ENCODE results near the gene PLPP7.
"Not testable (repeated sequence)": the region's sequence is repeated elsewhere in the genome, so short reads cannot be mapped to it uniquely, and the experiment has no call there.

The PLPP7 gene

DNA sequence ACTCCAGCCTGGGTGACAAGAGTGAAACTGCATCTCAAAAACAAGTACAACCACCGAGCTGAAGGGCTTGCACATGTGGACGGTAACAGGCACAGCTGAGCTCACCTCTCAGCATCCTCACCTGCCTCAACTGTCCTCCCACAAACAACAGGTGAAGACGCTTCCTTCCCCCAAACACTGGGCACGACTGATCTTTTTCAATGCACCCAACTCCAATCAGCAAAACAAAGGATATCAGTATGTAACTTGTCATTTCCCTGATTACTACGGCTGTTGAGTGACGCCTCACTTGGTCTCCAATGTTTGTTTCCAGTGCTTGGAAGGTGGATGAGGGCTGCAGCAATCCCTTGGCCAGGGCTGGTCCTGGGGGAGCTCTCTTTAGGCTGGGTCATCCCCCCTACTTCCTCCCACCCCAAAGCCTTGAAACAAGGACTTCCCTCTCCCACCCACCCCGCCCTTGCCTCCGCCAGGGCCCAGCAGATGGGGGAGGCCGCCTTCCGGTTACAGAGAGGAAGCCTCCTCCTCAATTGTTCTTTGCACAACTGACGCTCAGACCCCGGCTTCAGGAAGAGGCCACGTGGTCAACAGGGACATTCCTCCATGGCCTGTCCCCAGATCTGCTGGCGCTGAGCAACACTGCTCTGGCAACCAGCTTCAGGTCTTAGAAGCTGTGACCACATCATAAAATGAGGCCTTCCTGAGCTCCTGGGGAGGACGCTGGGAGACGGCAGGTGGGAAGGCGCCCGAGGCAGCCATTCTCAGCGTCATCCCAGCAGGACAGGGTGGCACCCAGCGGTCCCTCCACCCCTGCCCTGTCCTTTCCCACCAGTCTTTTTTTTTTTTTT is 19.1 kb upstream of the PLPP7 start:
- DNase-seq: no peak

DNA sequence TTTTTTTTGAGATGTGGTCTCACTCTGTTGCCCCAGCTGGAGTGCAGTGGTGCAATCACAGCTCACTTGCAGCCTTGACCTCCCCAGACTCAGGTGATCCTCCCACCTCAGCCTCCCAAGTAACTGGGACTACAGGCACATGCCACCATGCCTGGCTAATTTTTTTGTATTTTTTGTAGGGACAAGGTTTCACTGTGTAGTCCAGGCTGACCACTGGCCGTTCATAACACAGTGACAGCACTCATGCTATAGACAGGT is 18.6 kb upstream of the PLPP7 start:
- not testable (repeated sequence) for DNase-seq

DNA sequence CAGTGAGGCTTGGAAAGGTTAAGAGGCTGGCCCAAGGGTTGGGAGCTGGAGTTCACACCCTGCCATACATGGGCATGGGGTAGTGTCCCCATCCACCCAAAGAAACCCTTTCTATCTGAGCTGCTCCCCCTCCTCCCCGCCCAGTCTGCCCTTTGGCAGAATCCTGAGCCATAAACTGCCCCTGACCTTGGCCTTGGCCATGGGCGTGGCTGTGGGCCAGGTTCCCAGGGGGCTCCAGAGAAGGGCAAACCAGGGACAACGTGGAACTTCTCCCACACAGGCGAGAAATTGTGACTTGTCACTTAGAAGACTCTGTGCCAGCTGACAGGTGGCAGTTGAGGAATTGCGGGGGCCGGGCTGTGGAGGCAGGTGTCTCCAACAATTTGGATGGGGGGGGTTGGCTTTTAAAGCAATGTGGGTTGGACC is 18.0 kb upstream of the PLPP7 start:
- no peak for DNase-seq

DNA sequence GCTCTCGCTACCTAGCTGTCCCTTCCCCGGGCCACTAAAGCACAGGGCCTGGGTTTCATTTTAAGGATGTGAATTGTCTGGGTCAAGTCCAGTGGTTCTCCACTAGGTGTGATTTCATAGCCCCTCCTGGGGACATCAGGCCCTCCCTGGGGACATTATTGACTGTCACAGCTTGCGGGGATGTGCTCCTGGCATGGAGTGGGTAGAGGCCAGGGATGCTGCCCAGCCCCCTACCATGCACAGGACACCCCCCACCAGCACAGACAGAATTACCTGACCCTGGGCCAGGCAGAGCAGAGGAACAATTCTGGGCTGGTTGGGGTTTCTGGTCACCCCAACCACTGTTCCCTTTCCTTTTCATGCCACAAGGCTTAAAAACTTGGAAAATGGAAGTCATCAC is 17.3 kb upstream of the PLPP7 start:
- DNase-seq: no peak

DNA sequence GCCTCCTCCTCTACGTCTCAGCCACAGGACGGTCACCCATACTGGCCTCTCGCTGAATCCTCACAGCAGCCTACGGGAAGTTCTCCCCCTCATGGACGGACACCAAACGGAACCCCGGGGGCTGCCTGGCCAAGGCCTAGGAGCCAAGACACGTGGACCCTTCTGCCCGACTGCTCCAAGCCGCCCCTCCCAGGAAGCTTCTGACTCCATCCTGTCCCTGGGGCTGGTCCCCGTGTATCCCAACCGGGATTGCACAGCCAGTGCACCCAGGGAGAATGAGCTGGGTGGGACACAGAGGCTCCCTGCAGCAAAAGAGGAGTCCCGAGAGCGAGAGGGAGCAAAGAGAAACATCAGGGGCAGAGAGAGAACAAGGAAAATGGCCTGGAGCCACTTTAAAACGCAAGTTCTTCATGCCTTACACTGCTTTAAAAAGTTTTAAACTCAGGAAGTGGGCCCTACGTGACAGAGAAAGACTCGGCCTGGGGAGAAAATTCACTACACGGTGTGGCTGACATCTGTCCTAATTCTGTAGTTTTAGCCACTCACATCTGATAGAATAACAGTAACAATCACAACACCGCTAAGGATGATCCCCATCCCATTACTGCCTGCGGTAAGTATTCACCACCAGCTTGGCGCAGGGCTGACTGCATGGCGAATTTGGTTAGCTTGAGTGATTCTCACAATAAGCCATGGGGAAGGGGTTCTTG is 16.2 kb upstream of the PLPP7 start:
- no peak for DNase-seq

GRCh38 chr9:131273856-131274673 is 15.5 kb upstream of the PLPP7 start:
- DNase-seq: no peak

- no peak for DNase-seq
These were observed 14.7 kb upstream of the PLPP7 start for GRCh38 chr9:131274674-131275331.

DNA sequence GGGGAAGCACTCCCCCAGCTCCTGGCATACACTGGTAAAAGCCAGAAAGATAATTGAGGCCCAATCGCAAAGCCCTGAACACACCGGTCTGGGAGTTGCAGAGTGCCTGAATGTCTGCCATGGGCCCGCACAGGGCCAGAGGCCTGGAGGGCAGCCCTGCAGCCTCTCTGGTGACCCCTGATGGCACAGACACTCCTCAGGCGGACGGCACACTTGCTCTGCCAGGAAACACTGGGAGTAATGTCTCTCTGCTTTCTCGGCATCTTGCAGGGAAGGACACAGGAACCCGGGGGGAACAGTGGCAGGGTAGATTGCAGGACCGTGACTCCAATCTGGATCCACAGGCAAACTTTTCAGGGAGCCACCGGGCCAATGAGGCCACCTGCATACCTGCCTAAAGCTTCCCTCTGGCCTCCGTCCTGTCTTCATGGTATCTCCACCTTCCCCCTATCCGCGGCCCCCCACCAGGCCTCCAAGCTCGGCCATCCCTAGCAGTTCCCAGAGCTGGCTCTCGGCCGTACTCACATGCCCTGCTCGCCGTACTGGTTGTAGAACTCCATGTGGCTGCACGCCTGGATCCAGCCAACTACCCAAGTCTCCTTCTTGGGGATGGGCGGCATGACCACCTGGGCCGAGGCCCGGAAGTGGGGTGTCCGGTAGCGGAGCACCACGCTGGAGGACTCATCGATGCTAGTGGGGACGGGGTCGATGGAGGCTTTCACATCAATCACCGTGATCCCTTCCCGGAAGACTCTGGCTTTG is 14.0 kb upstream of the PLPP7 start:
- peak in 1 of 2 experiments; percentile 7 for DNase-seq

DNA sequence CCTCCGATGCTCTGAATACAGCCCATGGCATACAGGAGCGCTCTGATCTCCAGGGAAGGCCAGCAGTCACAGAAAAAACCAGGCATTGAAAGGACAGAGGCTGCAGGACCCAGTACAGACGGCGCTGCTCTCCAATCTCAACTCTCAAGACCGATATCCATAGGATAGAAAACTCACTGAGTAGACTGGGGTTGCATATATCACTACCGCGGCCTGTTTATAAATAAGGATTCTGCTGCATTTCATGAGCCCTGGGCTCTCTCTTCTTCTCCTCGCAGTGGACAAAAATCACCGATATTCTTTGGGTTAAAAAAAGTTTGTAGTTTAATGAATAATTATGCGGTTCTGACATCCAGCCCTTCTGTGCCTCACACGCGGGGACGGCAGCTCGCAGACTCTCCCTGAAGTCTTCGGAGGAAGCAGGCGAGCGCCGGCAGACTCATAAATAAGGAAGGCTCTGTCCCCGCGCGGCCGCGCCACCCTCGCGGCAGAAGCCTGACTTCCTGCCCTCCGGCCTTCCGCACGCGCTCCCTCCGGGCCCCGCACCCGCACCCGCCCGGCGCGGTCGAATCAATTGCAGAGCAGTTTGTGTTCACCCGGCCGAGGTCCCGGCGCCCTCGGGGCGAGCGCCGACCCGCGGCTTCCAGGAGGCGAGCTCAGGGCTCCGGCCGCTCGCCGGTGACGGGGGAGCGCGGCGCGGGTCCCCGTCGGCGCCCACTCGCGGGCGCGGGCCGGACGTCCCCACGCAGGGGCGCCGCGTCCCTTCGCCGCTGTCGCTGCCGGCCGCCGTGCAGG is 13.2 kb upstream of the PLPP7 start, which contains the start of gene FAM78A:
Gene FAM78A (minus strand): TSS at position 417 of the 795 bp plus-strand sequence. CDS start 331 bp downstream, at position 86.
- DNase-seq: no peak

DNA sequence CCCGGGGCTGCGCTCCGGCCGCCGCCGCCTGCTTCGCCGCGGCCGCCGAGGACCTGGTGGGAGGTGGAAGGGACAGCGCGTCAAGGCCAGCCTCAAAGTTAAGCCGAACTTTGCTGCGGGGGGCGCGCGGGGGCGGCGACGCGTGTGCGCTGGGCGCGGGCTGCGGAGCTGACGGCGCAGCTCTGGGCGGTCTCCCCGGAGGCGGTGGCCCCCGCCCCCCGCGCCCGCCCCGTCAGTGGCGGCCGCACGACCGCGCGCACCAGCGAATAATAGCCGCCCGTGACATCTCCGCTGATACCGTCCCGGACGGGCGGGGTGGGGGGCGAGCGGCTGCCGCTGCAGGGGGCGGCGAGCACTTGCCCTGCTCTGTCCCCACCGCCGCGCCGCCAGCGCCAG is 12.6 kb upstream of the PLPP7 start:
- no peak for DNase-seq

GRCh38 chr9:131277287-131277909 is 12.1 kb upstream of the PLPP7 start:
- DNase-seq: no peak

GRCh38 chr9:131277910-131278701 is 11.4 kb upstream of the PLPP7 start:
- peak; percentile 66 to 72 for DNase-seq

DNA sequence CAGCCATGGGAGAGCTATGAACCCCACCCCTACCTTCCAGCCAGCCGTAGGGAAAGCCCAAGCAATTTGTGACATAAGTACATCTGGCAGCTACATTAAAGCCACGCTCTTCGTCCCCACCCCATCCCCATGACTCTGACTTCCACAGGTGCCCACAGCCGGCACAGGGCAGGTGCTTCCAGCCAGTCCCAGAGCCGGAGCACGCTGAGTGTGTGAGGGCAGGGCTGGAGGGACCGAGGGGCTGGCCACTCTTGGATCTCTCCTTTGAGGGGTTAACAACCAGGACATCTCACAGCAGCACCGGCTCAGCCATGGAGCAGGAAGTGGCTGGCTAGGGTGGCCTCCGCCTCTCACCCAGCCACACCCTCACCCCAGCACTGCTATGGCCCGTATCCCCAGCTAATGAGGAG is 10.8 kb upstream of the PLPP7 start:
- no peak for DNase-seq

GRCh38 chr9:131279196-131279862 is 10.2 kb upstream of the PLPP7 start:
- DNase-seq: no peak

- no peak for DNase-seq
These were observed 9.5 kb upstream of the PLPP7 start for GRCh38 chr9:131279863-131280570.

DNA sequence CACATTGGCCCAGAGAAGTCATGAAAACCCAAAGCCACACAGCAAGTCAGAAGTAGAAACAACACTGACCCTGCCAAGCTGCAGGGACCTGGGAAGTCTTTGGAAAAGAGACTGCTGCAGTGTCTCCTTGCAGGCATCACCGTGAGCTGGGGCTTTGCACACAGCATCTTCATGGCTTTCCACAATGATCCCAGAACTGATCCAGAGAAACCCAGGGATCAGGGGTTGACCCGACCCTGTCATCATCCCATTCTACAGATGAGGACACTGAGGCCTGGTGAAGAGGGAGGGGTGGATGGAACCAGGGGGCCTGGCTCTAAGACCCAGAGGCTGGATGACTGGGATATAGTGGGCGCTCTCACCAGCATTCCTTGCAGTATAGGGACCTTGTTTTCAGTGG is 8.9 kb upstream of the PLPP7 start:
- DNase-seq: no peak

- DNase-seq: no peak
These were observed 8.2 kb upstream of the PLPP7 start for GRCh38 chr9:131281119-131281965.

GRCh38 chr9:131282175-131282574 is 7.3 kb upstream of the PLPP7 start:
- DNase-seq: no peak

Measured in SW 1271 (cell line).